ENCODE measurements around the gene LYRM4. TPM values are rescaled to one million over a fixed set of nuclear protein-coding genes. Genes with fewer than 3 reads are reported as not detected.

LYRM4 gene
- total and polyA plus RNA-seq, 9 of the 15 experiments (the other 6 are each of a cell fraction or from before 2014, with no cell fraction given) = 24.2 to 69.4 (median 41.8) TPM

- 0 out of 4 replicates have a peak, but pooled peaks of 1 of the 2 experiments have one; percentile 8 for TF ChIP-seq RAD21 (CRISPR knock-in tag; conservative IDR thresholded peaks at IDR 0.05 in 1 of 2, IDR thresholded peaks at IDR 0.05 in 1 of 2)
- no peak for TF ChIP-seq REST (IDR thresholded peaks at IDR 0.05; ENCODE audit: borderline replicate concordance)
- no peak for TF ChIP-seq REST (CRISPR knock-in tag; IDR thresholded peaks at IDR 0.05; ENCODE audit: low read depth)
- TF ChIP-seq MAFF (IDR thresholded peaks at IDR 0.05; ENCODE audit: low read length) = no peak
- TF ChIP-seq MYC (IDR thresholded peaks at IDR 0.05; ENCODE audit: low read depth, low read length) = peak; percentile 47; the same call in 1 of the 2 replicates
- TF ChIP-seq MYC (CRISPR knock-in tag; IDR thresholded peaks at IDR 0.05; ENCODE audit: borderline replicate concordance, low read depth) = no peak
Measured at GRCh38 chr6:5215799-5216198, 45.0 kb downstream of the LYRM4 start (continued).

Measured in K562 (cell line).